AG09319 (cell line): Measurements from ENCODE around the gene FOLH1.
"Not testable (repeated sequence)": the region's sequence is repeated elsewhere in the genome, so short reads cannot be mapped to it uniquely, and the experiment has no call there.

Experiments
- DNase-seq: peaks from one replicate; pipeline ENCODE4 v3.0.0-alpha.2; 2010; ENCODE audit warnings: low read depth; ENCODE audit errors: extremely low read depth
- TF ChIP-seq, protein P1 (sequence below): IDR thresholded peaks from 2 replicates; pipeline ENCODE4 v1.5.1; 2011; ENCODE audit warnings: low read depth, mild to moderate bottlenecking, inconsistent platforms, low read length, moderate library complexity

The FOLH1 gene

DNA sequence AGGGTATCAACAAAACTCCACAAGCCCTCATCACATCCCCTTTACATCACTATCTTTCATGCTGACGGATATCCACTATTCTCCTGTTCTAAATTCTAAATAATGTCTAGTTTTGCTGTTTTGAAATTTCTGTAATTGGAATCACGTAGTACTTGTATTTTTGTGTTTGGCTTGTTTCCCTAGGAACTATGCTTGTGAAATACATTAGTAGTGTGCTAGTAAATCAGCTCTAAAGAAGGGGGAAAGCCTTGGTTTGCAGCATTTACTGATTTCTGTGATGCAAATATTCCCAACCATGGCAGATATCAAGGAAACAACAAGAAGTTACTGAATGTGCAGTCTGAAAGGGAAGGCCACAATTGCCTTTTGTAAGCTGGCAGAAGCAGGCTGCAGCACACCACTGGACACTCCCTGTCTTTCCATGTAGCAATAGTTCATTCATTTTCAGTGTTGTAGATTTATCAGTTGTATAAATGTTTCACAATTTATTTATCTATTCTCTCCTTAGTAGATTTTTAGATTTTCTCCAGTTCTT lies 4.7 kb upstream of the FOLH1 start:
- TF ChIP-seq, protein P1, sequence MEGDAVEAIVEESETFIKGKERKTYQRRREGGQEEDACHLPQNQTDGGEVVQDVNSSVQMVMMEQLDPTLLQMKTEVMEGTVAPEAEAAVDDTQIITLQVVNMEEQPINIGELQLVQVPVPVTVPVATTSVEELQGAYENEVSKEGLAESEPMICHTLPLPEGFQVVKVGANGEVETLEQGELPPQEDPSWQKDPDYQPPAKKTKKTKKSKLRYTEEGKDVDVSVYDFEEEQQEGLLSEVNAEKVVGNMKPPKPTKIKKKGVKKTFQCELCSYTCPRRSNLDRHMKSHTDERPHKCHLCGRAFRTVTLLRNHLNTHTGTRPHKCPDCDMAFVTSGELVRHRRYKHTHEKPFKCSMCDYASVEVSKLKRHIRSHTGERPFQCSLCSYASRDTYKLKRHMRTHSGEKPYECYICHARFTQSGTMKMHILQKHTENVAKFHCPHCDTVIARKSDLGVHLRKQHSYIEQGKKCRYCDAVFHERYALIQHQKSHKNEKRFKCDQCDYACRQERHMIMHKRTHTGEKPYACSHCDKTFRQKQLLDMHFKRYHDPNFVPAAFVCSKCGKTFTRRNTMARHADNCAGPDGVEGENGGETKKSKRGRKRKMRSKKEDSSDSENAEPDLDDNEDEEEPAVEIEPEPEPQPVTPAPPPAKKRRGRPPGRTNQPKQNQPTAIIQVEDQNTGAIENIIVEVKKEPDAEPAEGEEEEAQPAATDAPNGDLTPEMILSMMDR = no peak
- DNase-seq = no peak

DNA sequence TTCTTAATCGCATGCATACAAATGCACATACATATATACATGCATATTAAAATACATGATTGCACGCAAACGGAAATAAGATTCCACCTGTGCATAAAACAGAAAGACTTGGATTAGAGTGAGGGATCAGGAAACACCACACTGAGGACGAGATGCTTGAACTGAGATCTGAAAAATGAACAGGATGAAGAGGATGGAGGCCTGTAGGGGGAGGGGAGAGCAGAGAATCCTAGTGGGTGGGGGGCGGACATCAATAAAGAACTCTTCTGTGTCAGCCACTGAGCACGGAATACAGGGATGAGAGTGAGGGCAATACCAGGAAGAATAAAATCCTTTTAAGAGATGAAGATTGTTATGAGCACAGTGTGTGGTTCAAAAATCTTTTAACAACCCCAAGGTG lies 1.4 kb downstream of the FOLH1 start:
- not testable (repeated sequence) for DNase-seq

DNA sequence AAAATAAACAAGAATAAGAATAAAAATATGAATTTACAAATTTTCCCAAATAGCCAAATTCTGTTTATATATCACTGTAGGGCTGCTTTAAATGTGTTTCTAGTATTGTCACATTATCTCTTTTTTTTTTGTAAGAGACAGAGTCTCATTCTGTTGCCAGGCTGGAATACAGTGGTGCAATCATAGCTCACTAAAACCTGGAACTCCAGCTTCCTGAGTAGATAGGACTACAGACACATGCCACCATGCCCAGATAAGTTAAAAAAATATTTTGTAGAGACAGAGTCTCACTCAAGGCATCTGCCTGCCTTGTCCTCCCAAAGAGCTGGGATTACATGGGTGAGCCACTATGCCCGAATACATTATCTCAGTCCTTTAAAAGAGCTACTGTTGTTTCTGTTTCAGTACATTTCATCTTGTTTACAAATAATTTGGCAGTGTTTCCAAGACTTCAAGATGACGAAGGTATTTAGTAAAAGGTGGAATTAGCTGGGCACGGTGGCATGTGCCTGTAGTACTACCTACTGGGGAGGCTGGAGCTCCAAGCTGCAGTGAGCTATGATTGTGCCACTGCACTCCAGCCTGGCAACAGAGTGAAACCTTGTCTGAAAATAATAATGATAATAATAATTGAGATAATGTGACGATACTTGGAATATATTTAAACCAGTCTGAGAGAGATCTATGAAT lies 6.0 kb downstream of the FOLH1 start:
- no peak for DNase-seq
- TF ChIP-seq, protein P1 = no peak

DNA sequence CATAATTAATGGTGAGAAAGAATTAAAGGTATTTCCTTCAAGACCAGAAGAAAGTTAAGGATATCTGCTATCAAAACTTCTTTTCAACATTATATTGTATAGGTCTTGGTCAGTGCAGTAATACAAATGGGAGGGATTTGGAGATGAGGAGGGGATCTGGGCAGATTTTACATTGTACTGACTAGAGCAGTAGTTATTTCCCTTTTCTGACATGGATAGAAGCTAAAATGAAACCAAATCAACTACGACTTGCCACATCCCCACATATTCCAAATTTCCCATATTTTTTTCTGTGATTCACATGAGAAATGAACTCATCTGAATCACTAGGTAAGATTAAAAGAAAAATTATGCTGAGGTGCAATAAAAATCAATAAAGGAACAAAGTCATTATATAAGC lies 11.6 kb downstream of the FOLH1 start:
- not testable (repeated sequence) for DNase-seq

DNA sequence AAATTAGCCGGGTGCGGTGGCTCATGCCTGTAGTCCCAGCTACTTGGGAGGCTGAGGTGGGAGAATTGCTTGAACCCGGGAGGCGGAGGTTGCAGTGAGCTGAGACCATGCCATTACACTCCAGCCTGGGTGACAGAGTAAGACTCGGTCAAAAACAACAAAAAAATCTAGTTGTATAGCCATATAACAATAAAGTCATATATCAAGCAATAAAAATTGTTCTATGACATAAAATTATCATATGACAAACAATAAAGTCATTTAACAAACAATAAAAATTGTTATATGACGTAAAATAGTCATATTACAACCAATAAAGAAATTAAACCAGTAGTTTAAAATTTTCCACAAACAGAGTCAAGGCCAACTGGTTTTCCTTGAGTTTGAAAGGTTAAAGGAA lies 12.4 kb downstream of the FOLH1 start:
- not testable (repeated sequence) for DNase-seq

DNA sequence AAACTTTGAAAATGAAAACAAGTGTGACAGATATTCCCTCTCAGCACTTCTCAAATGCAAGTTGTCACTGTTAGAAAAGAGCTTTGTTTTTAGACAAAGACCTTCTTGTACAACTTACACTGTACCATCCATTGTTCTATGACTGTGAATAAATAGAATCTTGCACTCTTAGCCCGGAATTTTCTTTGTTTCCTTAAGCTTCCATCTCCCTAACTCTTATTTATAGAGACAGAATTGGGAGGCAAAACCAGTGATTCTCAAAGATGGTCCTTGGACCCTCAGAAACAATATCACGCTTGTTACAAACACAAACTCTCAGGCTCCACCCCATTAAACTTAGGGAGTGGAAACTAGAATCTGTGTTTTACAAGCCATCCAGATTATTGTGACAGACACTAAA lies 18.1 kb downstream of the FOLH1 start:
- not testable (repeated sequence) for DNase-seq

DNA sequence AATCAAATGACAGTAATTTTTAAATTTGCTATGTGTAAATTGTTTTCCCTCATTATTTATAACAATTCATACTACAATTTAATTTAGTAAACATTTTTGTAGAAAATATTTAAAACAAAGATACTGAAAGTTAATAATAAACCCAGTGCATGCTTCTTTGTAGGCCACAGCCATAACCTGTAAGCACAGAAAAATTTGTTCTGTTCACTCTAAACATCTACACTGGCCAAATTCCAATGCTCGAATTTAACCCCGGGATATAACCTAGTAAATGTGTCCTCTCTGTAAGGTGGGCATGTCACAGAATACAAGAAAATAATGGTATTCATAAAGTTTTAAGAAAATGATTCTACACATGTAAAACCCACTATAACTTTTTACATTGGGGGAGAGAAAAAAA lies 22.2 kb downstream of the FOLH1 start:
- DNase-seq = not testable (repeated sequence)

DNA sequence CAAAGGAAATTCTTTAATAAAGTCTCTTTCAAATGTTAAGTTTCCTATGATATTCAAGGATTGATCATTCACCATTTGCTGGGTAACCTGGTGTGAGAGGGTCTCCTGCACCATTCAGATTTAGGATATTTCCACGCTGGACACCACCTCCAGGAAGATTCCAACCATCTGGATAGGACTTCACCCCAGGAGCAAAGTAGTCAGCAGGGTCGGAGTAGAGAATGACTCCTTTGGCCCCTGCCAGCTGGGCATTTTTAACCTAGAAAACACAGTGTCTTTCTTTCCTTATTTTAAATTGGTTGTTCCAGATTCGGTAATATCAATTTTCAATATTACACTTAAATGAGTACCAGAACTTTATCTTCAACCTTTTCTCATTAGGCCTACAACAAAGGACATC lies 22.8 kb downstream of the FOLH1 start:
- not testable (repeated sequence) for DNase-seq

DNA sequence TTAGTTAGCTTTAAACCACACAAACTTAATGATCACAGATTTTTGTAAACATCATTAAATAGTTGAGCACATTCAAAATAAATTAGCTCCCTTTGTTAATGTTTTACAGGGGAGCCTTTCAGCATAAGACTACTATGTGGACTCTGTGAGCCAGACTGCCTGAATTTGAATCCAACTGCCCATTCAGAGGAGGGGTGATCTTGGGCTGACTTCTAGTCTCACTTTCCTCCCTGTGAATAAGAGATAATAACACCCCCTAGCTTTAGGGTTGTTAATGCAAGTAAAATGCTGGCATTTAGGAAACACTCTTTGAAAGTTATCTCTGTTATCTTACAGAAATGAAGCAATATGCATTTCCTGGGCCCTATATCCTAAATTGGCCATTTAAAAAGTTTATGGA lies 23.6 kb downstream of the FOLH1 start:
- not testable (repeated sequence) for DNase-seq

DNA sequence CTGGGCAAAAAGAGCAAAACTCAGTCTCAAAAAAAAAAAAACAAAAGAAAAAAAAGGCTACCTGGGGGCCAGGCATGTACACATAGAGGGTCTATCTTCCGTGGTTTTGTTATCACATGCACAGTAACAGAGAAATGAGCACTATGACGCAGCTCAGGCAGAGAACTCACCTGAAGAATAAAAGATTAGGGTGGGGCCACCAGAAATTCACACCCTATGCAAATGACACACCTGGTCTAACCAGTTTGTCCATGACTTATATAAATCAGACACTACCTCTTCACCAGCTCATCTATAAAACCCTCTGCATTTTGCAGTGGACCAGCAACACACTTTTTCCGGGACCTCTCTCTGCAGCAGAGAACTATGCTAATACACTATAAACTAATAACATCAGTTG lies 30.5 kb downstream of the FOLH1 start:
- DNase-seq = not testable (repeated sequence)

DNA sequence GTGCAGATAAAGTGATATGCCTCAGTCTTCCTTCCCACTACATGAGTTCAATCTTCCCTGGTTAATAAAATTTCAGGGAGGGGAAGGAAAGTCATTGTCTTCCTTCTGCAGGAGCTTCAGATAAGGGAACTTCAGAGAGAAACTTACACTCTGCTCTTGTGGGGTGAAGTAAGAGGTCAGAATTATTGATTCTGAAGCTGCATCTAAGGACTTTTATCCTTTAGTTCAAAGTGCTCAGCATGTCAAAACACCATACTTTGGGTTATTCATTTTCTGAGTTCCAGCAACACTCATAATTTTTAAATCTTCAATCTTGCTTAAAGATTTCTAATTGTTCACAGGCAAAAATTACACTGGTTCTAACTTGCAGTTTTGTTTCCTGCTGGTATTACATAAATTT lies 33.0 kb downstream of the FOLH1 start:
- not testable (repeated sequence) for DNase-seq

DNA sequence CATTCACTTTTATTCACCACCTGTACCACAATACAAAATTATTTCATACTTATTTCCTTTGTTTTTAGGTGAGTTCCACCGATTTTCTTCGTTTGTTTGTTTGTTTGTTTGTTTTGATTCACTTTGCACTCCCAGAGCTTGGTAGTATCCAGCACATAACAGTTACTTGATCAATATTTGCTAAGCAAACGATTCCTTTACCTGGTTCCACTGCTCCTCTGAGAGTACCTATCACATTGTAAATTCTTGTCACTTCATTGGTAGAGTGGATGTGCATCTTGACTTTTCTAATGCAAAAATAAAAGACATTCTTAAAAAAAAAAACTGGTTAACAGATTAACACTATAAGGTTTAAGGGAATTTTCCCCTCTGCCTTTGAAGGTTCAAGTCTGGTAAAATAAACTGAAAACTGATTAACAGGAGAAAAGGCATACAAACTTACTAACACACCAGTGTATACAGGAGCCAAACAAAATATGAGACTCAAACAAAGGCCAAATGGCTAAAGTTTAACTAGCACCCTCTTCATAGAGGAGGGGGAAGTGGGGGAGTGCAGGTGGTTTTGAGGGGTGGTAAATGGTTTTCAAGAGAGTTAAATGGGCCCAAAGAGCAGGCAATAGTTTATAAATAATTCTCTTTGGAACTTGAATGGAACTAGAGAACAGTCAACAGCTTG lies 33.6 kb downstream of the FOLH1 start:
- not testable (repeated sequence) for DNase-seq

DNA sequence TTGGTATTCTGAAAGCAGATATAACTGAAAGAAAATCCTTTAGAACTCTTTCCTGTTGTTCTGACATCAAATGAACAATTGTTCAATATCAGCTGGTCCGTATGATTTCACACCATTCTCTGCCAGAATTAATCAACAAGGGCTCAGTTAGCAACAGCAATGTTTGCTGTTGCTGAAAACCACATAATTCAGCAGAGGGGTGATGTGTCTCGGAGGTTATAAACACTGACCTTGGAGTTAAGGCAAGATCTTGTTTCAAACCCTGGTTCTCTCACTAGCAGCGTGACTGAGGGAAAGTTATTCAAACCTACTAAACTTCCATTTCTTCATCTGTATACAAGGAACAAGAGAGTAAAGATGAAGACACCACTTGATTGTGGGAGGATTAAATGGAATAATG lies 36.8 kb downstream of the FOLH1 start:
- DNase-seq = not testable (repeated sequence)

DNA sequence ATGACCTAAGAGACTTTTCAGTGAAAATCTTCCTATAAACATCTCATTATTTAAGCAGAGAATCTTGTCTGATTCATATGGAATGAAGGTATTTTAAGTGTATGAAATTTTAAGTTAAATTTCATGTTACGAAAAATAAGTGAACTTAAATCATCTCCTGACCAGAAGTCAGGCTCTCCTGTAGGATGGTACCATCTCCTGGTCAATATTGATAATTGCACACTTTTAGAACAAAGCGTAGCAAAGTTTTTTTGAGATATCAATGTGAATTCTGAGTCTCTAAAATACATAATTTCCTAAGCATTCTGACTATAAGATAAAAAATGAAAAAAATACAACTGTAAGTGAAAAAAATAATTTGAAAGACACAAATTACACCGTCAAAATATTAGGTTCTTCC lies 38.8 kb downstream of the FOLH1 start:
- not testable (repeated sequence) for DNase-seq

DNA sequence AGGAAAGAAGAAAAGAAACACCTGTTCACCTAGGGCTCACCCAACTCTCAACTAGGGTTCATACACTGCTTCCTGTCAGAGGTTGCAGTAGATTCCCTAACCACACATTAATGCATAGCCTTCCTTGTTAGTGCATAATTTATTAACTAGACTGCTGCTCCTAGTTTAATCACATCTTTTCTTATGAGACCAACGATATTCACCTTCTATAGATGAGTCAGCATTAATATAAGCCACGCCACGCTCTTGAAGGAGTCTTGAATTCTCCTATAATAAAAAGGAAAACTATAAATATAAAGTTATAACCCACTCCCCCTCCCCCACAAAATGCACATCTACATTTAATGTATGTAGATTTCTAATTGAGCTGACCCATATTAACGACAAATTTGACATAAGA lies 39.4 kb downstream of the FOLH1 start:
- not testable (repeated sequence) for DNase-seq
